ENCODE results near the gene ANOS1.

ANOS1 gene

GRCh38 chrX:8717354-8717753, 14.6 kb downstream of the ANOS1 start:
- DNase-seq, result no peak

DNA sequence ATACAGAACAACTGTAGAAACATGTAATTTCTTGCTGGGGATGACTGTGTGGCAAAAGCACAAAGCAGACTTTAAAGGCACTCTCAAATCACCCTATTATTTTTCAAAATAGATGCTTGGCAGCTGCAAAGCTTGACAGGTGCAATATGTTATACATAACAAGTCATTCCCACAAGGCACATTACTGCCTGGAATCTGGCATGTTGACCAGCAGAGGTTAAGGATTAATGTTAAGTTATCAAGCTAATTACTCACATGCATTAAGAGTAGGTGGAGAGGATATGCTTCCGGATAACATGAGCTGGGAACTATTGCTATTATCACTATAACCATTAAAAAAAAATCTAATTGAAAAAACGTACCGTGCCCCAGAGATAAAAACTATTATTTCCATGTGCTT, 17.8 kb downstream of the ANOS1 start:
- no peak for DNase-seq

GRCh38 chrX:8711401-8711800, 20.5 kb downstream of the ANOS1 start:
- DNase-seq, result no peak

GRCh38 chrX:8704184-8704583, 27.8 kb downstream of the ANOS1 start:
- no peak for DNase-seq

- DNase-seq, result peak; percentile 28
Measured at GRCh38 chrX:8692871-8693270, 39.1 kb downstream of the ANOS1 start.

DNA sequence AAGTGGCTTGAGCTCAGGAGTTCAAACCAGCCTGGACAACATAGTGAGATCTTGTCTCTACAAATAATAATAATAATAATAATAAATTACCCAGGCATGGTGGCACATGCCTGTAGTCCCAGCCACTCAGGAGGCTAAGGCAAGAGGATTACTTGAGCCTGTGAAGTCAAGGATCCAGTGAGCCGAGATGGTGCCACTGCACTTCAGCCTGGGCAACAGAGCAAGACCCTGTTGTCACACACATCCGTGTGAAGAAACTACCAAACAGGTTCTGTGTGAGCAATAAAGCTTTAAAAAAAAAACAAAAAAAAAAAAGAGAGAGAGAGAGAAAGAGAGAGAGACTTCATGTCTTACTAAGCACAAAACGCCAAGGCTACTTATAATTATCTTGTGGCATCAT, 42.5 kb downstream of the ANOS1 start:
- DNase-seq, result no peak

- DNase-seq, result no peak
Measured at GRCh38 chrX:8688776-8689175, 43.2 kb downstream of the ANOS1 start.

DNA sequence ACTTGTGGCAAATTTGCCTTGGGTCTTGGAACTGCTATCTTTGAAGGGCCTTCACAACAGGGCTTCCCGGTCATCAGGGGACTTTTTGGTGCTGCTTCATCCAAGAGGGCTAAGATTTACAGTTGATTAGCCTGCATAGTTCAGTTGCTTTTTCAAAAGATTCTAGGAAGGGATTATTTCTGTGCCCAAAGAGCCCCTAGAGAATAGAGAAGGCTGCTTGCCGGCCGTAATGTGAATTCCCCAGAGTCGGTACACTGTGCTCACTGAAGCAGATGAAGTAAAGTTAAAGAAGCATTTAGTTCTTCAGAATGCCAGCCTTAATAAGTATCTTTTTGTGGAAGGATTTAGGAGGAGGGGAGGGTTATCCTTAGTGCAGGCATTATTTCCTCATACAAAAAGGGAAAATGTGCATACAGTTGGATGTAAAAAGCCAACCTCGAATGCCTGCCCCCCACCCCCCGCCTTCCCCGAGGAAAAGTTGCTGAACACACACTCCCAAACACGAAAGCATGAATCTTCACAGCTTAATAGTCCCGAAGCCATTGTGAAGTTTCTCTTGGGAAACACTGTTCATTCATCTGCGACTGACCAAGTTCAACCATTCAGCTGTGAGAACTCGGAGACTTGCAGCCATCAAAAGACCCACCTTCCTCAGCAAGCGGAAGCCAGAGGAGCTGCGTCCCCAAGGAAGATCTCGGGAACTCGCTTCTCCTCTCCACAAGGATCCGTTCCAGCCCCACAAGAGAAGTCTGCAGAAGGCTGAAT, 47.6 kb downstream of the ANOS1 start:
- DNase-seq, result no peak

- DNase-seq, result no peak
Measured at GRCh38 chrX:8683687-8684086, 48.2 kb downstream of the ANOS1 start.

DNA sequence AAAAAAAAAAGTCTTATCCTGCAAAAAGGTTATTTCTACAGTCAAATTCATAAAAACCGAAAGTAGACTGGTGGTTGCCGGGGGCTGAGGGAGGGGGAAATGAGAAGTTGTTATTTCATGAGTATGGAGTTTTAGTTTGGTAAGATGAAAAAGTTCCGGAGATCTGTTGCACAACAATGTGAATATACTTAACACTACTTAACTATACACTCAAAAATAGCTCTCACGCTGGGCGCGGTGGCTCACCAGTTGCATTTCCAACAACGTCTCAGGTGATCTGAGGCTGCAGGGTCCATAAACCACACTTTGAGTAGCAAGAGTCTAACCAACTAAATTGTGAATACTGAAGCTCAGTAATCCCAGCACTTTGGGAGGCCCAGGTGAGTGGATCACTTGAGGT, 52.4 kb downstream of the ANOS1 start:
- DNase-seq, result no peak

GRCh38 chrX:8675006-8675630, 56.8 kb downstream of the ANOS1 start:
- DNase-seq, result no peak

- no peak for DNase-seq
Measured at GRCh38 chrX:8673201-8673600, 58.7 kb downstream of the ANOS1 start.

- no peak for DNase-seq
Measured at GRCh38 chrX:8672176-8672575, 59.8 kb downstream of the ANOS1 start.

GRCh38 chrX:8668813-8669212, 63.1 kb downstream of the ANOS1 start:
- peak; percentile 22 for DNase-seq

GRCh38 chrX:8663325-8663724, 68.6 kb downstream of the ANOS1 start:
- DNase-seq, result peak; percentile 88

- DNase-seq, result no peak
Measured at GRCh38 chrX:8657883-8658282, 74.1 kb downstream of the ANOS1 start.

DNA sequence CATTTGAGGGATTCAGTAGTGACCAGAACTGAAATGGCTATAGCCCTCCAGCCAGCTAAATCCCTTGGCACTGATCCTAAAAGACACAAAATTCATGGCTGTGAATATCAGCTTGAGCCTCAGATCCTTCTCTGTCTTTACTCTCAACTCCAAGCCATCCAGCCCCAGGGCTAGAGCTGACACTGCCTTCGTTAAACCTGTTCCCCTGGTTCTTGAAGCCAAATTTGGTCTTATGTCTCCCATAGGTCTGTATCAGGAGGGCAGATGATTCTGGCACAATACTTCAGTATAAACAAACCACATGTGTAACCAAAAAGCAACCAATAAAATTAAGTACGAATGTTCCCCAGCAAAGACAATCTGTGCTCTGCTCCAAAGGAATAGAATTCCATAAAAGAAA, 78.0 kb downstream of the ANOS1 start:
- DNase-seq, result no peak

- no peak for DNase-seq
Measured at GRCh38 chrX:8649969-8650368, 82.0 kb downstream of the ANOS1 start.

DNA sequence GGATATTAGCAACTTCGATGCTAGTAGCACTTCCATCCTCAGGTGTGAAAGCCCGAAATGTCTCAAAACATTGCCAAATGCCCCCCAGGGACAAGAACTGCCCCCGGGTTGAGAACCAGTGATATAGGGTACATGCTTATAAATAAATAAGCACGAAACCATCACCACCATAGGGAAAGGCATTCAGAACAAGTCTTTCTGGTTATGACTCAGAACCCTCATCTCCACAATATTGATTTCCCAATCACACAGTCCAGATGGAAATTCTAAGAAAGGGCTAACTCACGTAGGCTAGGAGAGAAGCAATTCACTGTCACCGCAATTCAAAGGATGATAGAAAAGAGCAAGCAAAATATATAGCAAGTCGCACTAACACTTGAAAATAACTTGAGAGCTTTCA, 84.8 kb downstream of the ANOS1 start:
- no peak for DNase-seq

DNA sequence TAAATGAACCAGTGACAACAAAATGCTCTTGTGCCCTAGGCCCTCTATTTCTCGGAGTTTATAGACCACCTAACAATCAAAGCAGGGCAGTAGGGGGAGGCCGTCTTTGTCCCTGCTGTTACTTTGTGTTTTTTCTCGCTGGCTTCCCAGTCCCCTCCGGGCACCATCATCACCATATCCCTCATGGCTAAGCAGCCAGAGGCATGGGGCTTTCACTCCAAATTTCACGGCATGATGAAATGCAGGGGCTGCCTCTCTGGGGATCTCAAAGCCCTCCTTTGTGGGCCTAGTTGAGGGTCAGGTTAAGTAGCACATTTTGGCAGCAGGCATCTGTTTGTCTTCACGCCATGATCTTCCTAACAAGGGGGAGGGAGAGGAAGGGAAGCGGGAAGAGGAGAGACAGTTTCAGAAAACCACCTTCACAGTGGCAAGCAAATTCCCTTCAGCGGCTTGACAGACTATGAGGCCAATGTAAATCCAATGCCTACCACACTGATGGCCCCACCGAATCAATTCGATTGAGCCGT, 91.9 kb downstream of the ANOS1 start:
- DNase-seq, result no peak

GRCh38 chrX:8636497-8636896, 95.4 kb downstream of the ANOS1 start:
- DNase-seq, result no peak

- DNase-seq, result no peak
Measured at GRCh38 chrX:8635812-8636211, 96.1 kb downstream of the ANOS1 start.

DNA sequence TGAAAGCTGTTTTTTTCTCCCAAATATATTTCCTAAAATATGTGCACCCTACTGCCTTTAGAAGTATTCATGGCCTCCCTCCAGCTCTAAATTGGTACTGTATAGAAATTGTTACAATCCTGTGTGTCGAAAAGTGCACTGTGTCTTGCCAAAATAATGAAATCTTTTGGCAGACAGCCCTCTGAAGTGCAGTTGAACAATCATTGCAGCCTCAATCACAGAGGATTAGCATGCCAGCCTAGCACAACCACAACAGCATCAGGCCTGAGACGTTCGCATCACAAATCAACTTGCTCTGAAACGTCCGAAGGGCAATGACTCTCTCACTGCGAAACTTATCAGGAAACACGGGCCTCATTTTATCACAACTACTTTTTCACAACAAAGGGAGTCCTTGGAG, 99.0 kb downstream of the ANOS1 start:
- peak; percentile 15 for DNase-seq

DNA sequence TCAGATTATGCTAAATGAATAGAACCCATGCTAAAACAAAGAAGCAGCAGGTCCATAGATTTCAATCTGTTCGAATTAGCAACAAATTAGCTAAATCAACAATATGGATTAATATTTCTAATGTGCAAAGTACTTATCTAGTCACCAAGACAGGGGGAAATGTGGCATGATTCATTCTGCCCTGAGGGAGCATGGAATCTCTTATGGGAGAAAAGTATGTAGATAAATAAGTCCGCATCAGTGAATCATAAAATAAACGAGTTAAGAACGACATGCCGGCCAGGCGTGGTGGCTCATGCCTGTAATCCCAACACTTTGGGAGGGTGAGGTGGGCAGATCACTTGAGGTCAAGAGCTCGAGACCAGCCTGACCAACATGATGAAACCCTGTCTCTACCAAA, 102.1 kb downstream of the ANOS1 start:
- peak; percentile 80 for DNase-seq

GRCh38 chrX:8627796-8628195, 104.1 kb downstream of the ANOS1 start:
- peak; percentile 56 for DNase-seq
